SK-N-SH (cell line): ENCODE data around the gene RAB40C. TPM values are rescaled to one million over a fixed set of nuclear protein-coding genes. Genes with fewer than 3 reads are reported as not detected.

Source experiments
- CTCF ChIA-PET: fragments of 300-600, 350-600 bp; formaldehyde crosslinking; extraction: SDS; loops from one replicate; lab custom pipeline; 2021; lab: Yijun Ruan, JAX
- POLR2A ChIA-PET: fragments of 350-600 bp; sonication (Branson Sonifier 250); formaldehyde crosslinking; extraction: SDS; loops from one replicate; lab custom pipeline; 2020; ENCODE audit warnings: antibody characterized with exemption, inconsistent platforms; lab: Yijun Ruan, JAX
- DNase-seq: peaks from one replicate; pipeline ENCODE4 v3.0.0; 2012
- H2AFZ ChIP-seq: fragments of 200-600 bp; sonication (generic); 2 replicates; pipeline ENCODE4 v1.8.1; 2016; ENCODE audit warnings: antibody characterized with exemption, mild to moderate bottlenecking, low read depth
- H3F3A ChIP-seq: fragments of 200-600 bp; sonication (generic); replicated peaks from 2 replicates; pipeline ENCODE3; 2016; ENCODE audit warnings: antibody characterized with exemption, mild to moderate bottlenecking; ENCODE audit not compliant: insufficient read depth
- H3K27ac ChIP-seq, 2 experiments: fragments of 200-500 bp in 1 of 2; fragments of 200-600 bp in 1 of 2; sonication (Bioruptor generic) in 1 of 2; sonication (generic), shearing (Covaris generic) in 1 of 2; 2 replicates each; pipeline versions ENCODE4 v1.5.1 to v1.6.1; 2014 to 2016; ENCODE audit warnings: low read depth in 2 of 2, inconsistent platforms in 1 of 2, low read length in 1 of 2, mild to moderate bottlenecking in 1 of 2, mixed read lengths in 1 of 2
- H3K27me3 ChIP-seq: fragments of 200-600 bp; sonication (generic), shearing (Covaris generic); 2 replicates; pipeline ENCODE4 v1.6.1; 2016; ENCODE audit warnings: mixed run types; ENCODE audit not compliant: insufficient read depth
- H3K36me3 ChIP-seq, 2 experiments: fragments of 200-500 bp in 1 of 2; fragments of 200-600 bp in 1 of 2; sonication (Bioruptor generic) in 1 of 2; sonication (generic) in 1 of 2; replicated peaks in 1 of 2; 2 replicates each; pipeline versions ENCODE3 to v1.5.1; 2014 to 2016; ENCODE audit warnings: low read length in 1 of 2, mild to moderate bottlenecking in 1 of 2; ENCODE audit not compliant: insufficient read depth in 2 of 2, control insufficient read depth in 1 of 2
- H3K4me1 ChIP-seq, 2 experiments: fragments of 200-500 bp in 1 of 2; fragments of 200-600 bp in 1 of 2; sonication (Bioruptor generic) in 1 of 2; sonication (generic), shearing (Covaris generic) in 1 of 2; 2 replicates each; pipeline versions ENCODE4 v1.5.1 to v1.6.1; 2014 to 2016; ENCODE audit warnings: low read depth in 1 of 2, low read length in 1 of 2, mixed run types in 1 of 2; ENCODE audit not compliant: insufficient read depth in 2 of 2, control insufficient read depth in 1 of 2
- H3K4me2 ChIP-seq: fragments of 200-600 bp; sonication (generic), shearing (Covaris generic); 2 replicates; pipeline ENCODE4 v1.6.1; 2017; ENCODE audit warnings: mixed run types
- H3K4me3 ChIP-seq, 2 experiments: fragments of 200-500 bp in 1 of 2; fragments of 200-600 bp in 1 of 2; sonication (Bioruptor generic) in 1 of 2; sonication (generic), shearing (Covaris generic) in 1 of 2; 2 replicates each; pipeline versions ENCODE4 v1.5.1 to v1.8.1; 2014 to 2016; ENCODE audit warnings: low read depth in 2 of 2, inconsistent platforms in 1 of 2, low read length in 1 of 2, mild to moderate bottlenecking in 1 of 2, mixed read lengths in 1 of 2, moderate library complexity in 1 of 2
- H3K79me2 ChIP-seq: fragments of 200-600 bp; sonication (generic); 2 replicates; pipeline ENCODE4 v1.8.1; 2017; ENCODE audit warnings: mild to moderate bottlenecking; ENCODE audit not compliant: insufficient read depth
- H3K9ac ChIP-seq: fragments of 200-600 bp; sonication (generic); 2 replicates; pipeline ENCODE4 v1.6.1; 2017; ENCODE audit warnings: mixed run types
- H3K9me2 ChIP-seq: fragments of 200-600 bp; sonication (generic); 2 replicates; pipeline ENCODE4 v1.6.1; 2017; ENCODE audit warnings: mixed run types
- H3K9me3 ChIP-seq: fragments of 200-600 bp; sonication (generic); 2 replicates; pipeline ENCODE4 v1.6.1; 2017; ENCODE audit warnings: mixed run types, mild to moderate bottlenecking, moderate library complexity
- H4K20me1 ChIP-seq: fragments of 200-600 bp; sonication (generic); 2 replicates; pipeline ENCODE4 v1.6.1; 2017; ENCODE audit warnings: mild to moderate bottlenecking, mixed run types; ENCODE audit not compliant: insufficient read depth
- EP300 ChIP-seq, 2 experiments: IDR thresholded peaks; 2 replicates each; pipeline versions ENCODE4 v1.4.0 to v1.6.1; 2012; ENCODE audit warnings: borderline replicate concordance in 1 of 2, low read depth in 1 of 2, low read length in 1 of 2
- FOXJ3 ChIP-seq: sonication (generic); formaldehyde crosslinking; IDR thresholded peaks from 2 replicates; pipeline ENCODE4 v1.5.1; 2020; ENCODE audit warnings: mild to moderate bottlenecking, missing genetic modification reagents
- GATA2 ChIP-seq: sonication (generic); formaldehyde crosslinking; IDR thresholded peaks from 2 replicates; pipeline ENCODE4 v1.5.0; 2020; ENCODE audit warnings: mild to moderate bottlenecking, missing genetic modification reagents
- JUND ChIP-seq: IDR thresholded peaks from 2 replicates; pipeline ENCODE4 v1.4.0; 2012
- POLR2AphosphoS5 ChIP-seq: IDR thresholded peaks from 2 replicates; pipeline ENCODE4 v1.6.1; 2012; ENCODE audit warnings: low read depth, low read length
- RAD21 ChIP-seq: IDR thresholded peaks from 2 replicates; pipeline ENCODE4 v1.6.1; 2012; ENCODE audit warnings: mild to moderate bottlenecking, low read length
- RFX5 ChIP-seq: IDR thresholded peaks from 2 replicates; pipeline ENCODE4 v1.6.1; 2012; ENCODE audit warnings: mild to moderate bottlenecking, improper control_type of control experiment, low read length
- RXRA ChIP-seq: IDR thresholded peaks from 2 replicates; pipeline ENCODE4 v1.4.0; 2012; ENCODE audit warnings: low read depth, mild to moderate bottlenecking, borderline replicate concordance
- TCF12 ChIP-seq: IDR thresholded peaks from 2 replicates; pipeline ENCODE4 v1.4.0; 2012
- TEAD4 ChIP-seq: IDR thresholded peaks from 2 replicates; pipeline ENCODE4 v1.4.0; 2012; ENCODE audit warnings: mild to moderate bottlenecking, borderline replicate concordance; ENCODE audit not compliant: insufficient read depth
- USF1 ChIP-seq: IDR thresholded peaks from 2 replicates; pipeline ENCODE4 v1.4.0; 2012; ENCODE audit warnings: low read depth, borderline replicate concordance
- YY1 ChIP-seq: IDR thresholded peaks from 2 replicates; pipeline ENCODE4 v1.4.0; 2012; ENCODE audit warnings: low read depth, mild to moderate bottlenecking
- WGBS: methylation state at CpG from one replicate; pipeline ENCODE4 v1.1.6; 2017; ENCODE audit warnings: low lambda C conversion rate; 5-methylcytosine and 5-hydroxymethylcytosine counted together
- polyA plus RNA-seq, 3 experiments: library from polyadenylated mRNA; depleted of rRNA; stranded (reverse); fragments of >200 nt; gene quantifications; 2 replicates each; pipeline ENCODE4 v1.2.3, GENCODE V29; 2012

RAB40C gene
- polyA plus RNA-seq, 1 of the 3 experiments (the other 2 are of a cell fraction): 13.0 TPM

- Histone ChIP-seq H3K27me3 (peaks cover 27% of the 10 kb centered on the region), H3K27ac (no peak overlapping the region), H3K9me2 (no peaks in the 10 kb centered on the region), H3K9me3 (no peaks in the 10 kb centered on the region), H3K4me1 (peaks cover 6 to 32% of the 10 kb centered on the region in 2 experiments; a peak in 1 of 4 replicates), H3K36me3 (no peaks in the 10 kb centered on the region), H3K9ac (no peak overlapping the region), H2AFZ (no peak overlapping the region), H3K79me2 (no peaks in the 10 kb centered on the region), H3K4me3 (no peak overlapping the region), H4K20me1 (no peaks in the 10 kb centered on the region), H3F3A (no peaks in the 10 kb centered on the region), H3K4me2 (no peak overlapping the region)
- CTCF ChIA-PET: interaction anchor here (0.9 kb wide), 1 partner anchor 17 kb away, joined by 3 read pairs; no protein-coding TSS in a partner anchor
- POLR2A ChIA-PET: no interaction called here
- WGBS: 88% methylated on average over 23 of the region's 43 CpGs
- TF ChIP-seq YY1 (no peak), GATA2 (no peak), POLR2AphosphoS5 (no peak), TCF12 (no peak), FOXJ3 (no peak)
- DNase-seq: no peak
Measured at GRCh38 chr16:561957-562938, 27.6 kb upstream of the RAB40C start.

- no peak overlapping the region for H3K4me2 ChIP-seq
- no peak for TF ChIP-seq RAD21
- no peak for TF ChIP-seq USF1
- TF ChIP-seq RFX5: no peak
- no peak for TF ChIP-seq EP300 (IDR thresholded peaks at IDR 0.05; ENCODE audit: borderline replicate concordance in 1 of 2, low read depth in 1 of 2, low read length in 1 of 2)
- no peak for TF ChIP-seq TEAD4
- no peak for TF ChIP-seq RXRA
- no peak for TF ChIP-seq JUND
- 84% methylated on average over 17 of the region's 30 CpGs for whole genome bisulfite sequencing
Measured at GRCh38 chr16:563072-563644, 26.7 kb upstream of the RAB40C start.

More at GRCh38 chr16:563072-563644, 26.7 kb upstream of the RAB40C start:
- Histone ChIP-seq H3F3A (no peaks in the 10 kb centered on the region), H3K9ac (no peak overlapping the region), H3K9me3 (no peaks in the 10 kb centered on the region), H4K20me1 (no peaks in the 10 kb centered on the region), H3K36me3 (no peaks in the 10 kb centered on the region), H3K27me3 (peaks cover 27% of the 10 kb centered on the region), H3K4me1 (peaks cover 6 to 38% of the 10 kb centered on the region in 2 experiments; a peak in 1 of 4 replicates), H3K27ac (no peak overlapping the region), H2AFZ (no peak overlapping the region), H3K79me2 (no peaks in the 10 kb centered on the region), H3K4me3 (no peak overlapping the region), H3K9me2 (no peaks in the 10 kb centered on the region)
- ChIA-PET CTCF (interaction anchor here (0.9 kb wide), 1 partner anchor 18 kb away, joined by 3 read pairs; no protein-coding TSS in a partner anchor), POLR2A (no interaction called here)
- DNase-seq: no peak
